HG02763 (cell line): Measurements from ENCODE around the gene UTRN.

ENCODE experiments used
- ATAC-seq: cut with Tn5 transposase; IDR thresholded peaks from one replicate; pipeline ENCODE4 v1.9.1; 2021; ENCODE audit warnings: mild to moderate bottlenecking, moderate library complexity; ENCODE audit not compliant: unreplicated experiment

Gene UTRN

DNA sequence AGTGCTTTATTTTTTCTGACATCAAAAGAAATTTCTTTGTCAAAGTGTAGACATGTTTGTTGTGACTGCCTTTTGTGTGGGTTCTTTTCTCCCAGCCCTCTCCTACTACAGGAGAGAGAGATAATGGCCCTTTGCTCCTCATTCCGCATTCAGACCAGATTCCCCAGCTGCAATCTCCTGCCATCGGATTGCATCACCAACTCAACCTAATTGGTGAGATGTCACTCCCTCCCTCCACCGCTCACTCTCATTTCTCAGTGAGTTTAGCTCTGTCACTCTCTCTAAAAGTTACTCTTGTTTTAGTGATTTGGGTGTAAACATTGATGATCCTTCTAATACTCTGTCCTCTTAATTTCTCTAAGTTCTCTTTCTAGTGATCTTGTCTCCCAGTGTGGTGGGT, 22.7 kb downstream of the UTRN start:
- ATAC-seq: no peak

DNA sequence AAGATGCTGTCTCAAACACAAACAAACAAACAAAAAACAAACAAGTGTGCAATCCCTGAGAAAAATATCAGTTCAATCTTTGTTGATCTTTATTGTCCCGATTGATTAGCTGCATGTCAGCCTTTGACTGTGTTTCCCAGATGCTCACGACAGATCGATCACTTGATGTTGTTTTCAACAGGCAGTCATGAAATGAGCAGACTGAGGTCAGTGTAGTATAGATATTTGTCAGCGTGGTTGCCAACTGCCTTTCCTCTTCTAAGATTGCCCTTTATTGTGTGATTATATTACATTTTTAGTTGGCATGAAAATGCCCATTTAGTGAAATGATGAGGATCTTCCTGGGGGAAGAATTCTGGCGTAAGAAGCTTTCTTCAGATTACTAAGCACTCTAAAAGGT, 25.6 kb downstream of the UTRN start:
- no peak for ATAC-seq

- ATAC-seq: no peak
Measured at GRCh38 chr6:144311361-144311760, 26.2 kb downstream of the UTRN start.

DNA sequence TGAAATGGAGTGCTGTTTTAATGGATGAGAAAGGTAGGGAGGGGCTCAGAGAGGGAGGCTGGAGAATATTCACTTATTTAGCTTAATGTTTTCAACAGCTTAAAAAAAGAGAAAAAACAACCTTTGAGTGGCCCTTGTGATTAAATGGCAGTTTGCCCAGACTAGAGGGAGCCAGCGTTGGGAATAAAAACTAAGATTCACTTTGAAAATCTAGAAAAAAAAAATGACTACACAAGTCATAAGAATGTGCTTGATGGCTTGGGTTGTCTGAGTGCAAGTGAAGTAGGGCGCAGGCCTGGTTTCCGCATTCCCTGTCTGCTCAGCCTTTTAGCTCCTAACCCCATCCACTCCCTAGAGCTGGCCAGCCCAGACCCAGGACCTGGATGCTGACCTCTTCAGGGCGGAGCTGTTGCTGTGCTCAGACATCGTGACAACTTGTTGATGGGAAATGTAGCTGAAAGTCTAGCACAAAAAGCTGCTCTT, 28.9 kb downstream of the UTRN start:
- no peak for ATAC-seq

DNA sequence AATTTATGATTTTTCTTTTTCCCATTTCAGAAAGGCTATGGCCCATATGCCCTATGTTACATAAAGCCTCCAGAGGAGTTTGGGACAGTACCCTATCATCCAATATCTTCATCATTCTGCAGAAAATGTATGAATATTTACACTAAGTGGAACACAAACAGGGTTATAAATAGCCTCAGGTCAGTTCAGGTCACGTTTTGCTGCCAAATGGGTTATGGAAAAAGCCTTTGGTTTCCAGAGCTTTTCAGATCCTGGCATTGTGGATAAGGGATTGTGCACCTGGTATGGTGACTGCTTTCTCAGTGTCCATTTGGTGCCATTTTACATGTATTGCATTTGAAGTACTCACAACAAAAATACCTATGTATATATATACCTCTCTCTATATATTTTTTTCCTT, 29.4 kb downstream of the UTRN start:
- no peak for ATAC-seq

- no peak for ATAC-seq
Measured at GRCh38 chr6:144315226-144315980, 30.3 kb downstream of the UTRN start.

DNA sequence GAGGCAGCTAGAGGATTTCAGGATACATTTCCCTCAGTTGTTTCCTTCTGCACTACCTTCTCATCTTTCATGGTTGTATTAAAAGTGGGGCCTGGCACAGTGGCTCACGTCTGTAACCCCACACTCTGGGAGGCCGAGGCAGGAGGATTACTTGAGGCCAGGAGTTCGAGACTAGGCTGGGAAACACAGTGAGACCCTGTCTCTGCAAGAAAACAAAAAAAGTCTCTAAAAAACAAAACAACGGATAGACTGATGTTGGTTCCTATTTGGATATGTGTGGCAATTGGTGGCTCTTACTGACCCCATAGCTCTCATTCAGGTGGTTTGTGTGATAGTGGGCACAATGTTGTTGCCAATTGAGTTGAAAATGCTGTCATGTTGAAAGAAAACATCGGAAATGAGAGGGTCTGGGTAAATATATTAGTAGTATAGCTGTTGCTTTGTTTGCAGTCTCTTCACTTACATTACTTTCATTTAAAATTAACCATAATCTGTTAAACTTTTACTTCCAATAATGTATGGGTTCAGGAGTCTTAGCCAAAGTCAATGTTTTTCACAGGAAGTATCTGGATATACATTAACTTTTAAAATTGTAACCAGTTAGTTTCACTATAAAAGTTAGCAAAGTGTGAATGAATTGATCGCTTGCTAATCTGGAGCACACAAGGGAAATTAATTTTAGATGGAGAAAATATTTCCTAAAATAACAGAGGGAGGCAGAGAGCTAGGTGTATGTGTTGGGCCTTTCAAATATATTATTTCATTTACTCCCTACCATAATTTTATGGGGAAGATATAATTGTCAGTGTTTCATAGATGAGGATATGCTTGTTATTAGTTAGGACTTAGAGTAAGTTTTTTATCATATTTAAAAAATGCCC, 31.1 kb downstream of the UTRN start:
- ATAC-seq: no peak

GRCh38 chr6:144316862-144317195, 31.7 kb downstream of the UTRN start:
- ATAC-seq: no peak

GRCh38 chr6:144317736-144318135, 32.6 kb downstream of the UTRN start:
- no peak for ATAC-seq

GRCh38 chr6:144319211-144319610, 34.1 kb downstream of the UTRN start:
- no peak for ATAC-seq

DNA sequence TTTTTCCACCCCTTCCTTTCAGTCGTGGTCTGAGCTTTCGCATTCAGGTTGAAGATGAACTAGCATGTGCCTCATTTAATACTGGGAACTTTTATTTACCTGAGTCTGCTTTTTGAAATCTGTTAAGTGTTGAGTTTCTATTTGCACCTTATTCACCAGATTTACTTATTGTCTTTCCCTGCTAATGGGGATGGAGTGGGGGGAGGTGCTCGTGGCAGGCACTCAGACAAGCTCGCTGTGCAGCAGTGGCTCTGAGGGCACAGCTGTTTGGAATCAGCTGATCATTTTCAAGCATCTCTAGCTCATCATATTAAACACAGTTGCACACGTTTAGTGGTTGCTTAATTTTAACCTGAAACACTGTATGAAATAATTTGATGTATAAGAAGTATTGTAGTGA, 35.6 kb downstream of the UTRN start:
- ATAC-seq: no peak

DNA sequence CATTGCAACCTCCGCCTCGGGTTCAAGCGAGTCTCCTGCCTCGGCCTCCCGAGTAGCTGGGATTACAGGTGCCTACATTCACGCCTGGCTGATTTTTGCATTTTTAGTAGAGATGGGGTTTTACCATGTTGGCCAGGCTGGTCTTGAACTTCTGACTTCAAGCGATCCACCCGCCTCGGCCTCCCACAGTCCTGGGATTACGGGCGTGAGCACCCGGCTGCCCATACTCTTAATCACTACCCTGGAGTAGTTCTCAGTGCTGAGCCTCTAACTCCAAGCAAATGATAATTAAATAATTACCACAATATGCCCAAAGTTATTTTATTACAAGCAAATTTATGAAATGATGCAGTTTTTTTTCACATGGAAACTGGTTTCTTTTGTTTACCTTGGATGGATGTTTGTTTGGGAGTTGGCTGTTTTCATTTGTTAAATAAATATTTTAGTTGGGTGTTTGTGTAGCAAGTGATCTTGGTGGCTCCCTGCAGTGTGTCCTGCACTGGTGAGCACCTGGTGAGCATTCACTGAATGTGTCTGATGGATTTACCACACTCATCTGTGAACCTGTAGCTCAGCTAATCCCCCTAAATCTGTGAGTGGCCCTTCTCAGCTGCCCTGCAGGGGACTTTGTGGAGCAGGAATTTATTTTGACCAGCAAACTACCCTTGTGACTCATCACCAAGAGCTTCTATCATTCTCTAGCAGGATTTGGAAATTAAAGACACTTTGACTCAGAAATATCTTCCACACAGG, 36.9 kb downstream of the UTRN start:
- ATAC-seq: no peak

GRCh38 chr6:144325232-144325631, 40.1 kb downstream of the UTRN start:
- ATAC-seq: no peak

DNA sequence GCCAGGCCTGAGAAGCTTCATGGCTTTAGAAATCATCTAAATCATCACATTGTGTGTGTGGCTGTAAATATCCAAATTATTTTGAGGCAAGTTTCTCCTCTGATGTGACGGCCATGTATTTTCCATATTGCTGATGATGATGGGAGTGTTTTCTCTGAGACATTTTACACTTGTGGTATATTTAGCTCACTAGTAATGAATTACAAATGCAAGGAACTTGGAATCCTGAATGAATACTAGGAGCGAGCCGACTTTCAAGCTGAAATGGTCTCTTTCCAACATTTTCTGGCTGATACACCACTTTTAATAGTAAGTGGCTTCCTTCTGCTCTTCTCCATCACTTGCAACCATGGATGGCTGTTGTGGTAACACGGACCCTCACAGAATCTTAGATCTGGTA, 41.3 kb downstream of the UTRN start:
- ATAC-seq: no peak

DNA sequence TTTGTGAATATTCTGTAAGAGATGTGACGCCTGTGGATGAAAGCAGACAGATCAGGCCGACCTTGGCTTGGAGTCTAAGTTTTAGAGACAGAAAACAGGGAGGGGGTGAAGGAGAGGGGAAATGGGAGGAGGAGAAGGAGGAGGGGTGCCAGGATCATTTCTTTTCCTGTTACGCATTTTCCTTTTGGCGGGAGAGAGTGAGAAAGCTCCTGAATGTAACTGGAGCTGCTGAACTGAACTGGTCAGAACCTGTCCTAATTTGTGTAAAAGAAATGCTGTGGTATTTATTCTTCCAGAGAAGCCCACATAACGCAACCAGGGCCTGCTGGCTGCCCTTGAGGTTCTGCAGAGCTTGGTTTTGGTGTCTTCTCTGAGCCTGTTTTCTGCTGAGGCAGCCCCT, 41.9 kb downstream of the UTRN start:
- ATAC-seq: no peak

DNA sequence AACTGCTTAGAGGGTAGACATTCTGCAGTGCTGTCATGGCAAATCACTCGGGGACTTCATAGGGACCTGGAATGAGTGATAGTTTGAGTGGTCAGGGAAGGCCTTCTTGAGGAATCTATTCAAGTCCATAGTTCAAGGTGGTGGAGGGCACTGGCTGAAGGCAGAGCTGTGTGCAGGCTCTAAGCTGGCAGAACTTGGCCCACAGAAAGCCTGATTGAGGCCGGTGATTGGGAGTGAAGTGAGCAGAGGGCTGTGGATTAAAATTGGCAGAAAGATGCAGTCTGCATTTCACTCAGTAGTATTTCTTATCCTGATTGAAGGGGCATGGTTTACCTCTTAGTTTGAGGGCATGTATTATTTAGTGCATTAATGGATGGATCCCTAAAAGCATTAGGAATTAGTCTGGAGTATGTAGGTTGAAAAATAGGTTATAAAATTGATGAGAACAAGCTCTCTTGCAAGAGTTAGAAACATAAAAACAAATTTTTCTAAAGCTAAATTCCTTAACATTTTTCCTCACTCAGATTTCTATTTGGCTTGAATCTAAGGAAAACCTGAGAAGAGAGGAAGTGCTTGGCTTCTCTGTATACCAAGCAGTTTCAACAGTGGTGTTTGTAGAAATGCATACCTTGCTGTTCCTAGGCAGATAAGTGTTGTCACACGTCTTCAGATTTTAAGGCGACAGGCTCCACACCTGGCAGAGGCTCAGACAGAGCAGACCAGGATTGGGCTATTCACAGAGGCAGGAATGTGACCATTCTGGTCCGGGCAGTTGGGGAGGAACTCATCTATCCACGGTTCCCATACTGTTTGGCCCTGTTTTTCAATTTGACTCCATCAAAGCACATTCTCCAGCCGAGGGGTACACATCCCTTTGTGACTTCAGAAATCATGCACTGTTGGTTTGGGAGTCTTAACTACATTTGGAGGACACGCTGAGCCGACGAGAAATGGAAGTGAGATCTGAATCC, 45.2 kb downstream of the UTRN start:
- no peak for ATAC-seq

DNA sequence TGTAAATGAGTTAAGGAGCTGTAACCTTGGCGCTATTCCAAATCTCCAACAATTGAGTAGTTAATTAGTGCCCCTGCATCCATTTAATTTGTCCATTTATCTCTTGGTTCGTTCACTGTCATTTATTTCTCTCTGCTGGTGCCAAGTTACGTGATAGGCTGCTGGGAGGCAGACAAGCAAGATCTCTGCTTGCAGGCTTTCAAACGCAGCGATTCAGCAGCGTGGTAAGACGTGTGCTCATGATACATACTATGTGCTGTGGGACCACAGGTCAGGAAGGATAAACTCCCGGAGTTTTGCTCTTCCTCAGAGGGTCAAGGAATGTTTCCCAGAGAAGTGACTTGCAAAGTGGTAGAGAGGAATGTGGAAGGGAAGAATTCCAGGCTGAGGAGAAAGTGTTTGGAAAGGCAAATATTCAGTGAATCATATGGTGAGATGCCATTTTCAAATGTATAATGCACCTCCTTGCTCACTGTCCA, 46.4 kb downstream of the UTRN start:
- no peak for ATAC-seq

DNA sequence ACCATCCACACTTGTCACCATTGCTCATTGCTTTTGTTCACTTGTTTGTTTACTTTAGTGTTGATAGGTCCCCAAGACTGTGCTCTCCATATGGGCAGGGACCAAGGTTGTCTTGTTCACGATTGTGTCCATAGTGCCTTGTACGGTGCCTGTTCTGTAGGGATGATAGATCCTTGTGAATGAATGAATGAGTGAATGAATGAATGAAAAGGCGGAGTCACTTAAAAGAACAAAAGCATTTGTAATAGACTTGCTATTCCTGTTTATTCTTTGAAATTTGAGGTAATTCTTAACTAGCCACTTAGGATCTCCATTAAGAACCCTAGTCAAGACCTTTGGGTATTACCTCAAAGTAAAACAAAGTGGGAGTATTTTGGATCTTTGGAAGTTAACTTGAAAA, 47.0 kb downstream of the UTRN start:
- ATAC-seq: no peak

DNA sequence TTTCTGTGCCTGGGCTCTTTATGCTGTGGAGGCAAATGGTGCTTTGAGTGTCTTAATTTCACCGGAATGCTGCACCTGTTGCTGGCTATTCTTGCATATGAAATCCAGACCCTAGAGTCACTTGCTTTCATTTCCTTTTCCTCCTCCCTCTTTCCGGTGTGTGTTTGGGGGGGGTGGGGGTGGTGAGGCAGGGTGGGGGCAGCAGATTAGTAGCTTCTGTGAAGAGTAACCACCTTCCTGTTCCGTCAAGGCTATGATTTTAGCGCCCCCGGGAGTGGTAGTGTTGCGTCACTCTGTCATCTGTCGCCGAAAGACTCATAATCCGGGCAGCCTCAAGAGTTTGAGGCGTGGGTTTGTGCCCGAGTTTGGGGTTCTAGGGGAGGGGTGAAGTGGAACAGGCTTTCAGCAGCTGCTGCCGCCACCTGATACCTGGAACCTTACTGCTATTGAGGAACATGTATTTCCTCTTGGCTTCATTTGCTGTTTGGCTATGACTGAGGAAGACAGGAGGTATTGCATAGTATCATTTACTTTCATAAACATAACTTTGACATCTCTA, 49.1 kb downstream of the UTRN start:
- ATAC-seq: peak; percentile 45
